ENCODE results near the gene CYP27B1. TPM values are rescaled to one million over a fixed set of nuclear protein-coding genes. Genes with fewer than 3 reads are reported as not detected.

CYP27B1 gene
- total RNA-seq, 1 experiment from 2014 or later: 11.6 TPM

- intact Hi-C loops (cut with micrococcal nuclease): no loop called here
- no peaks in the 10 kb centered on the region for H3K36me3 ChIP-seq (ENCODE audit: control insufficient read depth in 1 of 2, insufficient read depth in 2 of 2, low read length in 2 of 2)
- no peak for ATAC-seq
- no peak overlapping the region for H3K4me3 ChIP-seq (replicated peaks in 1 of 2; ENCODE audit: low read depth in 1 of 2, low read length in 2 of 2)
- no peaks in the 10 kb centered on the region for H3K9me2 ChIP-seq (ENCODE audit: insufficient read depth)
- ChIA-PET RAD21 (ENCODE audit: low non-redundant PET in 1 of 2, low total read pairs in 2 of 2, uncharacterized antibody in 2 of 2, unreplicated experiment in 2 of 2) (no interaction called here), CTCF (no interaction called here), POLR2A (no interaction called here)
- H3K9me3 ChIP-seq (ENCODE audit: control insufficient read depth in 1 of 2, insufficient read depth in 1 of 2, low read depth in 1 of 2, low read length in 2 of 2): no peaks in the 10 kb centered on the region
- DNase-seq (ENCODE audit: low read depth, low spot score): no peak
- no TSS peak for BruUV-seq (replicated peaks)
- no peak overlapping the region for H3K9ac ChIP-seq (ENCODE audit: low read length)
- peaks cover 0 to 13% of the 10 kb centered on the region in 2 experiments; a peak in 2 of 4 replicates for H3K4me1 ChIP-seq (ENCODE audit: control insufficient read depth in 1 of 2, insufficient read depth in 2 of 2, low read length in 2 of 2)
- H3K27me3 ChIP-seq (ENCODE audit: insufficient read depth, low read length): no peaks in the 10 kb centered on the region
- no peaks in the 10 kb centered on the region for H3K79me2 ChIP-seq (ENCODE audit: insufficient read depth, low read length)
- H3K4me2 ChIP-seq (ENCODE audit: low read length): peak overlapping the region; percentile 28
- no peak for TF ChIP-seq TCF7L2 (IDR thresholded peaks at IDR 0.05; ENCODE audit: borderline replicate concordance, extremely low read depth, insufficient read depth, insufficient read length)
- TF ChIP-seq SP1 (IDR thresholded peaks at IDR 0.05; ENCODE audit: low read depth): no peak
- no peak for TF ChIP-seq RAD21 (IDR thresholded peaks at IDR 0.05; ENCODE audit: low read depth)
- TF ChIP-seq FOSL1 (IDR thresholded peaks at IDR 0.05; ENCODE audit: low read depth): no peak
- TF ChIP-seq ZFX (IDR thresholded peaks at IDR 0.05): no peak
- no peak for TF ChIP-seq CBX3 (IDR thresholded peaks at IDR 0.05; ENCODE audit: low read depth)
- TF ChIP-seq CEBPB (IDR thresholded peaks at IDR 0.05; ENCODE audit: low read depth): no peak
- no peak for TF ChIP-seq REST (IDR thresholded peaks at IDR 0.05; ENCODE audit: low read depth)
- H2AFZ ChIP-seq (ENCODE audit: low read depth, low read length, poor library complexity, severe bottlenecking): no peak overlapping the region
- no peaks in the 10 kb centered on the region for H4K20me1 ChIP-seq (ENCODE audit: insufficient read depth)
- no peak overlapping the region for H3K27ac ChIP-seq (ENCODE audit: low read depth, low read length)
These were observed 44.3 kb upstream of the CYP27B1 start for GRCh38 chr12:57811028-57811755.

Measured in HCT116 (cell line).